Stomach (tissue), 4 donors: Measurements from ENCODE around the gene CHRNA5.

Experiments used
- EP300 ChIP-seq: sonication (generic); formaldehyde crosslinking; IDR thresholded peaks from one replicate; pipeline ENCODE4 v1.6.1; 2017; ENCODE audit warnings: antibody characterized with exemption
- POLR2A ChIP-seq, 4 donors: fragments of 450-650 bp; IDR thresholded peaks; one replicate each; pipeline ENCODE4 v1.6.1; 2016; ENCODE audit warnings: antibody characterized with exemption in 4 of 4, control low read depth in 2 of 4, mild to moderate bottlenecking in 1 of 4, moderate library complexity in 1 of 4
- TF ChIP-seq, protein P1 (sequence below), 7 experiments: fragments of 450-650 bp in 4 of 7; fragments of 200-600 bp in 3 of 7; sonication (generic) in 3 of 7; IDR thresholded peaks; one replicate each; pipeline ENCODE4 v1.5.1; 2016 to 2019; ENCODE audit warnings: antibody characterized with exemption in 7 of 7, control low read depth in 2 of 7, mild to moderate bottlenecking in 1 of 7

DNA sequence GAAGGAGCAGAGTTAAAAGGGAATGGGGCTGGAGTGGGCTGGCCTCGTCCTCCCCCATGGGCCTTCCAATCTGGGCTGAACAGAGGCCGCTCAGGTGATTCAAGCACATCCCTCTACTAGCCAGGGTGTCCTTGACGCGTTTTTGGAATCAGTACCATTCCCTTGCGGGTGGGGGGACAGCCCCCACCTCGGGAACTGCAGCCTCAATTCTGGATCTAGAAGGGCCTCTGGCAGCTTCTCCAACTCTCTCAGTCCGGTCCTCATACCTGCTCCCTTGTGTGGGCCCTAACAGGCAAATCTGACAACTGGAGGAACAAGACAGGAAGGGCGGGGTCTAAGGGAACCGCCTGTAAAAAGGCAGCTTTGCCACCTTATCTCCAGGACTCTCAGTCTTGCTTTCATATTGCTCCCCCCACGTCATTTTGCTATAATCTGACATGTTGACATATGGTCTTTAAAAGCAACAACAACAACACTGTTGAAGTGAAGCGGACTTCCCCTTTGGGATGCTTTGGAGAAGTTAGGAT lies 76.5 kb downstream of the CHRNA5 start:
- TF ChIP-seq POLR2A (IDR thresholded peaks at IDR 0.05) (no peak), EP300 (no peak)
- TF ChIP-seq, protein P1, sequence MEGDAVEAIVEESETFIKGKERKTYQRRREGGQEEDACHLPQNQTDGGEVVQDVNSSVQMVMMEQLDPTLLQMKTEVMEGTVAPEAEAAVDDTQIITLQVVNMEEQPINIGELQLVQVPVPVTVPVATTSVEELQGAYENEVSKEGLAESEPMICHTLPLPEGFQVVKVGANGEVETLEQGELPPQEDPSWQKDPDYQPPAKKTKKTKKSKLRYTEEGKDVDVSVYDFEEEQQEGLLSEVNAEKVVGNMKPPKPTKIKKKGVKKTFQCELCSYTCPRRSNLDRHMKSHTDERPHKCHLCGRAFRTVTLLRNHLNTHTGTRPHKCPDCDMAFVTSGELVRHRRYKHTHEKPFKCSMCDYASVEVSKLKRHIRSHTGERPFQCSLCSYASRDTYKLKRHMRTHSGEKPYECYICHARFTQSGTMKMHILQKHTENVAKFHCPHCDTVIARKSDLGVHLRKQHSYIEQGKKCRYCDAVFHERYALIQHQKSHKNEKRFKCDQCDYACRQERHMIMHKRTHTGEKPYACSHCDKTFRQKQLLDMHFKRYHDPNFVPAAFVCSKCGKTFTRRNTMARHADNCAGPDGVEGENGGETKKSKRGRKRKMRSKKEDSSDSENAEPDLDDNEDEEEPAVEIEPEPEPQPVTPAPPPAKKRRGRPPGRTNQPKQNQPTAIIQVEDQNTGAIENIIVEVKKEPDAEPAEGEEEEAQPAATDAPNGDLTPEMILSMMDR (IDR thresholded peaks at IDR 0.05): no peak
